G401.6 (cell line): ENCODE results near the gene UGT1A7.

Source experiments
- FAIRE-seq: peaks from 2 replicates; lab custom pipeline; 2012; peaks lifted over from hg19 to GRCh38; lab: Jason Lieb, UNC

The UGT1A7 gene

DNA sequence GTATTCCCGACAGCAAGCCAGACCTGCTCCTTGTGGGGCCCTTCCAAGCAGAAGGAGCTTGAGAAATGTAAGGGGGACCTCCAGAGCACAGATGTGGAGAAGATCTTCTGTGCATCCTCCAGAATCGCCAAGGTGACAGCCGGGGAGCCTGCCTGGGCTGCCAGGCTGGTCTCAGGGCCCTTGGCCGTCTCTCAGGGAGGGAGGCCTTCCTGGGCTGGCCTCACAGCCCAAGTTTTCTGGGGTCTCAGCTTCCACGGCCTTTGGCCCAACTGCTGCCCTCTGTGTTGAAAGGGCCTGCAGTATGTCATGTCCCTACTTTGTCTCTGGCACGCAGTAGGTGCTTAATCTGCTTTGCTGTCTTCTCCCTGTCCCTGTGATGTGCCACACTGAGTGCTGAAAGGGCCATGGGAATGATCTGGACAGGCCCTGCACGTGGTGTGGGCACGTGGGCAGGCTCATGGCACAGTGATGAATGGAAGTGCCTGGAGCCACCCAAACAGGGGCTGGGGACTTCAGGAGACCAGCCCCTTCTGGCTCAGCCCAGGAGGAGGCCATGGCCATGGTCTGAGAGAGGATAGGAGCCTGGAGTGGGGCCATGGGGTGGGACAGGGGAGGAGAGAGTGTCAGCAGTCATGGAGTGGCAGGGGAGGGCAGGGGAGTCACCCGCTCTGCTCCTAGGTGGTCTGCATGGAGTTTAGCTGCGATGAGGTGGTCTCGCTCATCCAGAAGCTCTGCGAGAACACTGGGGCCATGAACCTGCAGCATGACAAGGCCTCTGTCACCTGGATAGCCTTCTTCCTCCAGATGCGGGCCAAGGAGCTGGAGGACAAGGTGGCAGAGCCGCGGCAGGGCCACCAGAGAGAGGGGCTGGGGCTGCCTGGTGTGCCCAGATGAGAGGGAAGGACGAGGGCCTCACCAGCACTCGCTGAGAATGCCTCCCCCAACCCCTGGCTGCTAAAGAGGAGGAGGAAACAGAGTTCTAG lies 137.2 kb downstream of the UGT1A7 start:
- no peak for FAIRE-seq

DNA sequence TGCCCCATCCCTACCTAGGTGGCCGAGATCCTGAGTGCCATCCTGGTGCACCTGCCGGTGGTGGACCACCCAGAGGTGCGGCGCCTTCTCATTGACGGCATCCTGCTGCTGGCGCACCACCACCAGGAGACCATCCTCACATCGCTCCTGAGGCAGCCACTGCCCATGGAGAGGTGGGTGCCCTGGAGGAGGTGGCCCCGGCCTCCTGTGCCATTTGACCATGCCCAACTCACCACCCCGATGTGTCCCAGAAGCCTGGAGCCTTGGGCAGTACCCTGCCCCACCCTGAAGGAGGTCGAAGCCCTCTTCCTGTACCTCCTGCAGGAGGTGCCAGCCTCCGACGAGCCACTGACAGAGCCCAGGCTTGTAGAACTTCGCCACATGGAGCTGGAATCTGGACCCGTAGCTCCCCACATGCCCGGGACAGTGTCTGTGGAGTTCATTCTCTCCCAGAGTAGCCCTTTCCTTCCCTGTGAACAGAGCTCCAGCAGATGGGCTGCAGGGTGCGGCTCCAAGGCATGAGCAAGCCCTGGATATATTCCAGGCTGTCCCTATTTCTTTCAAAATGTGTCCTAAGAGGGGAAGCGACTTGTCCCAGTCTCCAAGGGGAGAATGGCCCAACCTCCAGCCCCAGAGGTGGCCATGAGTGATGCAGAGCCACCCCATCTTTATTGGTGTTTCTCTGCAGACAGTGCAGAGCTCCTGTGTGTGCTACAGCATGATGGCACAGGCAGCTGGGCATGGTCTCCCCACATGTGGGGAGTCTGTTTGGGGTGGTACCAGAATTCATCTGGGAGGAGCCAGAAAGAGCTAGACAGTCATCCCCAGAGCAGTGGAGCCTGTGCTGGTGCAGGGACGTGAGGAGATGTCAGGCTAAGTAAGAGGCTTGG lies 138.4 kb downstream of the UGT1A7 start:
- FAIRE-seq: no peak

- FAIRE-seq: no peak
Measured at GRCh38 chr2:233820774-233821105, 139.0 kb downstream of the UGT1A7 start.

GRCh38 chr2:233821196-233821595 lies 139.5 kb downstream of the UGT1A7 start:
- no peak for FAIRE-seq

DNA sequence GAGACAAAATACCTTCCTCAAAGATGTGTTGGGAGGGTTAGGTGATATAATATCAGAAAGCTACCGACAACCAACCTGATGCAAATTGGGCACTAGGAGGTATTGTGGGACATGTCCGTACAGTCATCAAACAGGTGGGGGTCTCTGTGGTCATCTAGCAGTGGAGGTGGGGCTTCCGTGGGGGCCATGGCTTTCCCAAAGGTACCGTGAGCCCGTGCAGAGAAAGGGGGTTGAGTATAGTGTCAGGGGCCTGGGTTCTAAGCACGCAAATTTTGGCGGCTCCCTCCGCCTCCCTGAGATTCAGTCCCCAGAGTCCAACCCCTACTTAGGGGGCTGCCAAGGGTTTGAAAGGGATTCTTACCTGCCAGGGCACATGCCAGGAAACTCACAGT lies 140.0 kb downstream of the UGT1A7 start:
- FAIRE-seq: no peak

DNA sequence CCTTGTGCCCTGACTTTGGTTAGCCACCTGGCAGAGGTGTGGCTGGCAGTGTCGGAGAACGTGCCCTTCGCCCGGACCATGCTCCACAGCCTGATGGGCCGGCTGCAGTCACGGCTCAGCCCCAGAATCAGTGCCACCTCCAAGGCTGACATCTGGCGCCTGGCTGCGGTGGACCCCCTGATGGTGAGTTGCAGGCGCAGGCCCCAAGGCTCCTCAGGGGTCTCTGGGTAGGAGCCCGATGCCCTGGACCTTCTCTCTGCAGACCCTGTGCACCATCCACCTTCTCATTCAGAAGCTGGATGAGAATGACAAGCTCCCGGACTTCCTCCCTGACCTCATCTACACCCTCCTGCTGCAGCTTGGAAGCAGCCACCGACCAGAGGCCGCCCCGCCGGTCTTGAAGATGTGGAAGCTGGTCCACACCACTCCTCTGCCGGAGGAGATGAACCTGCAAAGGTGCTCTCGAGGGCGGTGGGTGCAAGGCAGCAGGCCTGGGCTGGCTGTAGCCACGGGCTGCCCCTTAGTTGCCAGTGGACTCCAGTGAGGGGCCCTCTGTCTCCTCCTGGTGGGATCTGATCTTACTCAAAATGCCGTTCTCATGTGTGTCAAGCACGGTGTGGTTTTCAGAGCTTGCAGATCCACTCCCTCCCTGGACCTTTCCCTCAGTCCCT lies 140.5 kb downstream of the UGT1A7 start:
- no peak for FAIRE-seq
